Occipital lobe (tissue), 2 donors: ENCODE measurements around the gene EHD1. TPM values are rescaled to one million over a fixed set of nuclear protein-coding genes. Genes with fewer than 3 reads are reported as not detected.

Experiments
- DNase-seq: peaks from one replicate; lab custom pipeline; 2025; lab: John Stamatoyannopoulos, UW
- total RNA-seq: library from RNA; depleted of rRNA; stranded (reverse); fragments of >200 nt; gene quantifications from one replicate; pipeline ENCODE4 v1.2.3, GENCODE V29; 2014

The EHD1 gene
- 22.9 TPM for total RNA-seq

DNA sequence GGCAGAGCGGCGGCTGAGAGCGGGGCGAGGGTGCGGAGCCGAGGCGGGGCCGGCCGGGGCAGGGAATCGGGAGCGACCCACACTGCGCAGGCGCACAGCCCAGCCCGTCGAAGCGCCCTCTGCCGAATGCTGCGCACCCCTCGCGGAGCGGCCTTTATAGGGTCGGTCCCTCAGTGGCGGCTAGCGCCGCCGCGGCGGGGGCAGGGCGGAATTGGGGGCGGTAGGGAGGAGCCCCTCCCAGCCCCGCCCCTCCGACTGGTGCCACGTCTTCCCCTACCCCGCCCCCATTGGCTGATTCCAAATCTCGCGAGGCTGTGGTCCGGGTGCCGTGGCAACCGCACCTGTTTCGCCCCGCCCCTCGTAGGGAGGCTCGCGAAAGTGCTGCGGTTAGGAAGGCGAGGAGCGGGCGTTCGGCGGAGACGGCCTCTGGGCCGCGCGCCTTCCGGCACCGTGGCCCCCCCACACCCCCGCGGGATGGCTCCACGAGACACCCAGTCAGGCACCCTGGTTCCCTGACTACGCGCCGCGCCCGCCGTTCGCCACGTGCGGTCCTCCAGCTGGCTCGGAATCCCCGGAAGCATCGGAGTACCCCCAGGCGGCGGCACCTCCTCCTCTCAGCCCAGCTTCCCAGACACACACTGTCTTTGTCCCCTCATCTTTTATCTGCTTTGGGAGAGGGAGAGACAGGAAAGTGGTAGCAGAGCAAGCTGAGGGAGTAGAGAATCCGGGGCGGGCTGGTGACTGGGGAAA, at the start of gene EHD1:
Gene EHD1 (minus strand): TSS at position 128 of the 750 bp plus-strand sequence. CDS start 157 bp downstream, outside the sequence.
- DNase-seq: peak; percentile 97

- DNase-seq: no peak
These were observed 48.3 kb upstream of the EHD1 start for GRCh38 chr11:64926689-64927088.

DNA sequence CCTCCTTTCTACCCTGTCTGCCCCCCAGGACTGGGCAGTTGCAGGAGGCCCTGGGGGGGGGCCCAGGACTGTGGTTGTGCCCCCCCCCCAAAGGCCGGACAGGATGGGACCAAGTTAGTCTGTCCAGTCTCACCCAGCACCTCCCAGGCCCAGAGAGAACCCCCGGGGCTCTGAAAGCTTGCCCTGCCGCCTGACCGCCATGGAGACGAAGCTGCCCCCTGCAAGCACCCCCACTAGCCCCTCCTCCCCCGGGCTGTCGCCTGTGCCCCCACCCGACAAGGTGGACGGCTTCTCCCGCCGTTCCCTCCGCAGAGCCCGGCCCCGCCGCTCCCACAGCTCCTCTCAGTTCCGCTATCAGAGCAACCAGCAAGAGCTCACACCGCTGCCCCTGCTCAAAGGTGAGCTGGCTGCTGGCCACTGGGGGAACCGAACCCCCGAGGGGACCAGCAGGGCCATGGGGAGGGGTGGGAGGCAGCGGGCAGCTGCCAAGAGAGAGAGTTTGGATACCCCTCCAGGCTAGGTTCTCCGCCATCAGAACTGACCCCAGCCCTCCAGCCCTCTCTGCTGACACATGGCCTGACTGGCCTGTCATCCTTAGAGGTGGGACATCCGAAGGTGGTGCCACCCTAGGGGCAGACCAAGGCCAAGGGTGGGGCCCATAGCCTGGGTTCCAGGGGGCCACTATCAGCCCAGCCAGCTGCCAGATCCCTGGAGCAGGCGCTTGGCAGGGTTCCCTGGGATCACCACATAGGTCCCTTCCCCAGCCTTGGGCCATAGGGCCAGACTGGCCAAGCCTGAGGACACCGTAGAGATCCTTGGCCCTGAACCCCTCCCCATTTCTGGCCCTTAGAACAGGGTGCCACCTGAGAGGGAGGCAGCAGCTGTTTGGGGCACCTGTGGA, 47.4 kb upstream of the EHD1 start:
- DNase-seq: no peak

GRCh38 chr11:64924910-64925284, 46.5 kb upstream of the EHD1 start:
- DNase-seq: no peak

- DNase-seq: peak; percentile 93
These were observed 45.8 kb upstream of the EHD1 start, which contains the start of gene PPP2R5B for GRCh38 chr11:64923944-64924909. PPP2R5B (plus strand) TSS chr11:64924689; CDS start chr11:64925735, 1,046 bp downstream.

DNA sequence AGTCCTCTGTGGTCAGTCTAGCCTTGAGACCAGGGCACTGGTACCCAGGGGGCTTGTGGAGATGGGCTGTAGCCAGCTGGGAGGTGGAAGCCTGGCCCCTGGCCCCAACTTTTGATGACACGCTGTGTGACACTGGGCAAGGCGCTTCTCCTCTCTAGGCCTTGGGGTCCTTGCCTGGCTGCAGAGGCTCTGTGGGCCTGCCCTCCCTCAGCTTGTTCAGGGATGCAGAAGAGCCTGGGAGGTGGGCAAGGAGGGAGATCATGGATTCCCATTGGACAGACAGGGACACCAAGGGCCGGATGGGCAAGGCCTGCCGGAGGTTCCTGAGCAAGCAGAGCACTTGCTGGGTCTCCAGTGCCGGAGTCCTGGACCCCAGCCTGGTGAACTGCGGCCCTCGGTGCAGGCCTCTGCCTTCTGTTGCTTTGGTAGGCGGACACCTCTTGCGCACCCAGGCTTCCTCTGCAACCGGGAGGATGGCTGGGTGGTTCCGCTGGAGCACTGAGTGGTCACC, 44.8 kb upstream of the EHD1 start:
- no peak for DNase-seq

- DNase-seq: no peak
These were observed 43.0 kb upstream of the EHD1 start for GRCh38 chr11:64921384-64921783.

GRCh38 chr11:64920124-64920523, 41.7 kb upstream of the EHD1 start:
- no peak for DNase-seq

GRCh38 chr11:64919627-64920026, 41.2 kb upstream of the EHD1 start:
- no peak for DNase-seq

- no peak for DNase-seq
These were observed 39.6 kb upstream of the EHD1 start for GRCh38 chr11:64918017-64918416.

GRCh38 chr11:64917663-64917995, 39.2 kb upstream of the EHD1 start:
- DNase-seq: no peak

DNA sequence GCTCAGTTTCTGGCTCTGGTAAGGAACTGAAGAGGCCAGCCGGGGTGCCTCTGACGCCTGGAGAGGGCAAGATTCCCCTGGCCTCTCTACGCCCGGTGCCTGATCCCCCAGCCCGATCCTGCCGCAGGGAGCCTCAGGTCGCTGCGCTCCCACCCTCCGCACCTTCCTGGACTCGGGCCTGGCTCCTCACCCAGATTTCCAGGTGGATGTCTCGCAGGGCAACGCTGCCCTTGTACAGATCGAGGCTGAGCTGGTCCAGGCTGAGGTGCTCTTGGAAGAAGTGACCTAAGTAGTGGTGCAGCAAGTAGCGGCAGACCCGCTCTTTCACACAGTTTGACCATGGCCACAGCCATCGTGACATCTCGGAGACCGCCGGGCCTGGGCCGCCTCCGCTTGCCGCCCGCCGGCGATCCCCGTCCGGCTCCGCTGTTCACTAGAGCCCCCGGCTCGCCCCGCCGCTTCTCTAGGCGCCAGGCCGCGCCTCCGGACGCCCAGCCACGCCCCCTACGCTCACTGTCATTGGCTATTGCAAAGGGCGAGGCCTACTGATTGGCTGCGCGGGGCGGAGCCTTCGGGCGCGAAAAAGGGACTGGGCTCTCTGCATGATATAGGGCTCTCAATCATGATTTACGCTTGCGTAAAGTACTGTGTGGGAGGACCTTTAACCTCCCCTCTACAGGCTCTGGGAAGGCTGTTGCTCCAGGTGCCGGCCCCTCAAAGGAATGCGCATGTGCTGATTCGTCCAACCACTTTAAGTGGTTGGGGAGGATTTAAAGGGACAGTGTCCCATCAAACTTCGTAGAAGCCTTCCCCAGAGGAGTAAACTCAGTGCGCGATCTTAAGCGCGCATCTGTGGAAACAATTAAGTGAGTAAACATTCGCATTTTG, 38.6 kb upstream of the EHD1 start, which contains the start of gene ATG2A:
Gene ATG2A (minus strand): TSS at position 435 of the 888 bp plus-strand sequence. CDS start 74 bp downstream, at position 361.
- peak; percentile 97 for DNase-seq

- no peak for DNase-seq
These were observed 37.8 kb upstream of the EHD1 start for GRCh38 chr11:64916040-64916774.

DNA sequence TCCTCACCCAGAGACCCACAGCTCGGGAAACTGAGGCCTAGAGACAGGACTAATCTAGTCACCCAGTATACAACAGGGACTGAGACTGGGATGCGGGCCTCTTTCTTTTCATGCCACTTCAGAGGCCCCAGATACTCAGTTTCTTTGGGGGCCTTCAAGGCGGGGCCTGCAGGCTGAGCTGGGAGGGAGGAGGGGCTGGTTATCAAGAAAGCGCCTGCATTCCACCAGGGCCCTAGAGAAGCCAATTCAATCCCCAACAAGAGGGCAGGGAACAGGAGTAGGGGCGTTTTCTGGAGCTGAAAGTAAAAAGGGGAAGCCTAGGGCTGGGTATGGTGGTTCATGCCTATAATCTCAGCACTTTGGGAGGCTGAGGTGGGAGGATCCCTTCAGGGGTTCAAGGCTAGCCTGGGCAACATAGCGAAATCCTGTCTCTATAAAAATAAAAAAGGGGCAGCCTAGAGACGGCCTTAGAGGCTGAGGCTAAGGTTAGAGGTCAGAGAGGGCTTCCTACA, 37.0 kb upstream of the EHD1 start:
- DNase-seq: no peak

DNA sequence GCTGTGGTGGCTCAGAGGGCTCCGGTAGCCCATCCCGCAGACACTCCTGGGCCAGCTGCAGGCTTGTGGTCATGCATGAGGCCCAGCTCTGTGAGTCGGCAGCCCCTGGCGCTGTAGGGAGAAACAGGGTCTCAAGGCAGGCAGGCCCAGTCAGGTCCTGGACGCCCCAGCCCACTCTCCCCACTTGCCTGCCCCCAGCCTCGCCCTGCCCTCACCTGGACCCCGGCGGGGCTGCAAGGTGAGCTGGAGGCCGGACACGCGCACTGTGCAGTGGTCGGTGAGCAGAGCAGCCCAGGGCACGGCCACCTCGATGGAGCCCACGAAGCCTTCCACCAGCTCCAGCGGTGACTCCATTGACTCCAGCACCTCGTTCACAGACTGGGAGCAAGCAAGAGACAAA, 35.7 kb upstream of the EHD1 start:
- DNase-seq: no peak

DNA sequence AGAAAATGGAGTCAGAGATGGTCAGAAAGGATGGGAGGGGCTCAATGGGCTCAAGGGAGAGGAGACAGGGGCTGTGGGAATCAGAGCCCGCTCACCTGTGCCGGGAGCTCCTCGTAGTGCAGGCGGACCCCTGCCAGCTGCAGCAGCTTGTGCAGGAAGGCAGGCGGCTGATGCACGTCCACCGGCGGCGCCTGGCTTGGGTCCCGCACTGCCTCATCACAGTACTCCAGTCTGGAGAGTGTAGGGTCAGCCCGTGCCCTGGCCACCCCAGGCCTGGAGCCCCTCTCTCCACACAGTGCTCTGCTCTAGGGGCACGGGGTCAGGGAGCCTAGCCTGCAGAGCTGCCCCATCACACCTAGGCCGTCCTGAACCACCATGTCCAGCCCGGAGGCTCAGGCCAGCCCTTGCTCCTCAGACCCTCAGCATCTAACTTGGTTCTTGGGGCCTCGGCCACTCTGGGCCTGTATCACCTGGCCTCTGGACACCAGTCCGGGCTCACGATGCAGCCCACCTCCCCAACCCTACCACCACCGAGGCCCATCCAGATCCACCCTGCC, 34.8 kb upstream of the EHD1 start:
- DNase-seq: no peak

DNA sequence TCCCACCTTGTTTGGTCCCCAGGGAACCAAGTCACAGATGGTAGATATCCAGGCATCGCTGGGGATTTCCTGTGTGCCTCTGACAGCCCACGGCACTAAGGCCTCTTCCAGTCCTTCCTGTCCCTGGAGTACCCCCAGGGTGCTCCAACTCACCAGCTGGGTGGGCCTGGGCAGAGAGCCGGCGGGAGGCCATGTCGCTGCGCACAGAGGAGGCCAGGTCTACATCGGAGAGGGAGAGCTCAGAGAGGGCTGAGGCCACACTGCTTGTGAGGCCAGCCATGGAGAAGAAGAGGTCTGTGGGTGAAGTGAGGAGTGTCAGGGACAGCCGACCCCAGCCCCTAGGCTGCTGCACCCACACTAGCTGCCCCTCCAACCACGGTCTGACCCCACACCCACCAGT, 33.3 kb upstream of the EHD1 start:
- no peak for DNase-seq

DNA sequence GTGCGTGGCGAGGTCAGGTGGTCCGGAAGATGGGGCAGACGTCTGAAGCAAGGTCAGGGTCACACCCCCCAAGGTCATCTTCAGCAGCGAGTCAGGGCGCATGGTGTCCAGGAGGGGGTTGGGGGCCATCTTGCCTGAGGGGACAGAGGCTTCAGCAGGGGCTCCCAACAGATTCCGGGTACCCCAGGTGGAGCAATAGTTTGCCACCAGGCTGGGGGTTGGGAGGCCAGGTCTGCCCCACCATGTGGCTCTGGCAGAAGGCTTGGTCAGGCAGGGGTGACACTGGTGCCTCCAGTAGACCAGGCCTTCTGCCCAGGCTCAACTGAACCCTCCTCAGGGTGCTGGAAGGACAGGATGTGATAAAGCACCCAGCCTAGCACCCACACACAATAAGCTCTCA, 32.7 kb upstream of the EHD1 start:
- DNase-seq: no peak
